ENCODE data around the gene KIRREL3.

Gene KIRREL3

GRCh38 chr11:126624506-126624905 is 376.1 kb downstream of the KIRREL3 start:
- no peak for DNase-seq

GRCh38 chr11:126619516-126619915 is 381.1 kb downstream of the KIRREL3 start:
- DNase-seq, result no peak

GRCh38 chr11:126615845-126616244 is 384.7 kb downstream of the KIRREL3 start:
- no peak for DNase-seq

GRCh38 chr11:126613272-126613671 is 387.3 kb downstream of the KIRREL3 start:
- no peak for DNase-seq

GRCh38 chr11:126612671-126613070 is 387.9 kb downstream of the KIRREL3 start:
- DNase-seq, result no peak

- DNase-seq, result no peak
Measured at GRCh38 chr11:126611438-126611837, 389.1 kb downstream of the KIRREL3 start.

- DNase-seq, result no peak
Measured at GRCh38 chr11:126608658-126609057, 391.9 kb downstream of the KIRREL3 start.

- DNase-seq, result no peak
Measured at GRCh38 chr11:126607776-126608541, 392.6 kb downstream of the KIRREL3 start.

- peak; percentile 16 for DNase-seq
Measured at GRCh38 chr11:126607374-126607773, 393.2 kb downstream of the KIRREL3 start.

GRCh38 chr11:126606484-126606883 is 394.1 kb downstream of the KIRREL3 start:
- no peak for DNase-seq

GRCh38 chr11:126604461-126604860 is 396.1 kb downstream of the KIRREL3 start:
- no peak for DNase-seq

- no peak for DNase-seq
Measured at GRCh38 chr11:126603486-126603885, 397.1 kb downstream of the KIRREL3 start.

- DNase-seq, result no peak
Measured at GRCh38 chr11:126602993-126603392, 397.6 kb downstream of the KIRREL3 start.

GRCh38 chr11:126602349-126602940 is 398.1 kb downstream of the KIRREL3 start:
- DNase-seq, result no peak

- DNase-seq, result no peak
Measured at GRCh38 chr11:126601550-126602215, 398.9 kb downstream of the KIRREL3 start.

- no peak for DNase-seq
Measured at GRCh38 chr11:126601136-126601535, 399.4 kb downstream of the KIRREL3 start.

GRCh38 chr11:126599217-126599897 is 401.2 kb downstream of the KIRREL3 start:
- DNase-seq, result no peak

GRCh38 chr11:126598344-126599216 is 402.0 kb downstream of the KIRREL3 start:
- DNase-seq, result no peak

GRCh38 chr11:126597041-126597440 is 403.5 kb downstream of the KIRREL3 start:
- no peak for DNase-seq

GRCh38 chr11:126596474-126596873 is 404.1 kb downstream of the KIRREL3 start:
- DNase-seq, result no peak

GRCh38 chr11:126595560-126595959 is 405.0 kb downstream of the KIRREL3 start:
- no peak for DNase-seq

- no peak for DNase-seq
Measured at GRCh38 chr11:126594921-126595367, 405.6 kb downstream of the KIRREL3 start.

Measured in hematopoietic multipotent progenitor cell treated with erythropoietin and hydrocortisone succinate and interleukin-3 and kit ligand, for 8 days (in vitro differentiated cells).